NCI-H2107 (cell line): ENCODE measurements around the gene TMCO4.

Experiments
- DNase-seq: peaks from one replicate; lab custom pipeline; 2025; lab: John Stamatoyannopoulos, UW

The TMCO4 gene

GRCh38 chr1:19684677-19685076 lies 115.0 kb downstream of the TMCO4 start:
- no peak for DNase-seq

DNA sequence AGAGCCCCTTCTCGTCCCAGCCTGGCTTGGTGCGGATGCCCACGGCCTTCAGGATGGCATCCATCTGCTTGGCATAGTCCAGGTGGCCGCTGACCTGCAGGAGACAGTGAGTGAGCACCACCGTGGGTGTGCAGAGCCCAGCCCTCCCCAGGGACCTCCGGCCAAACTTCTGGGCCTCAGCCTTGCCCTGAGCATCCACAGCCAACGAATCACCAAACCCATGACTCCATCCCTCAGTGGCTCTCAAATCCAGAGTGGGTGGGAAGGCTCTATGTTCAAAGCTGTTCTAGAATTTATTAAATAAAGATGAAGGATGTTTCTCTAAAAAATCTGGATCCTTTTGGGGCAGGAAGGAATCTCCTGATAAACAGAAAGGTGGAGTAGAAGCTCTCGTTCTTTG lies 116.4 kb downstream of the TMCO4 start:
- DNase-seq = no peak

DNA sequence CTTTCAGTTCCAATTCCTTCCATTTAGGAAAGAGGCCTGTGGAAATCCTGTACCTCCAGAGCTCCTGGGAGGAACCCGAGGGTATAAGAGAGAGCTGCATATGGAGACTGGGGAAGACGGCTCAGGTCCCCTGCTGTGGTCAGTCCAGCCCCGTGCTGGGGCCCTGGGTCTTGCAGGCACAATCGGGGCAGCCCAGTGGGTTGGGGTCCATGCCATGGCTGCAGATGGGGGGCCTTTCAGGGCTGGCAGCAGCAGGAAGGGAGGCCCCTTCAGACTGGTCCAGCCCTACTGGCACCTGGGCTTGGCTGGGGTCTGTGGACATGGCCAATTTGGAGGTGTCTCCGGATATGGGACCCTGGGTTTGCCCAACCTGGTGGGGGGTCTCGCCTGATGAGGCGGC lies 116.8 kb downstream of the TMCO4 start:
- no peak for DNase-seq

DNA sequence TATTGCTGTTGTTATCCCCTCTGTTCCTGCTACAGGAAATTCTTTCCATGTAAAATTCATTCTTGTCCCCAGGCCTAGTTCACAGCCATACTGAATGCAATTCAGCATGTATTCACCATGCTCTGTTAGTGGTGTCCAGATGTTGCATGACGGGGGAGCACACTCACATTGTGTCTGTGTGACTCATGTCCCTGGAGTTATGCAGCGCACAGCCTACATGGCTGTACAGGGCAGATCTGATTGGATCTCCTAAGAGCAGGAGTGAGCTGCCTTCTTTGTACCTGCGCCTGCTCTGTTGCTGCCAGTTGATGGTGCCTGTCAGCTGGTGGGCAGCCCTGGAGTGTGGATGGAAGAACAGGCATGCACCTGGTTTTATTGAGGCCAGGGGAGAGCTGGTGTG lies 117.5 kb downstream of the TMCO4 start:
- no peak for DNase-seq

DNA sequence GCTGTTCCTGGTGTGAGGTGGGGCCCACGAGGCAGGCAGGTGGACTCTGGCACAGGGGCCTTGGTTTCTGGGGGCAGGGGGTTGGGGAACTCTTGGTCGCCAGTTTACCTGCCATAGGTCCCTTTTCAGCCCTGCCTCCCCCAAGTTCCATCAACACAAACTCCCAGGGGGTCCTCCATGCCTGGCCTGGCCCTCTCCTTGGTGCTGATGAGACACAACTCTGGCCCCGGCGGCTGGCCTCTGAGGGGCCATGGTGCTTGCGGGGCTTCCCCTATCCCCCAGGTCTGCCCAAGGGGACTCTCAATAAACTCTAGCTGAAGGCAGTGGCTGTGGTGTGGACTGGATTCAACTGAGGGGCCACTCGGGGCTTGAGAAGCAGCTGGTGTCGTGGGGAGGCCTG lies 119.1 kb downstream of the TMCO4 start:
- no peak for DNase-seq

GRCh38 chr1:19679691-19680090 lies 120.0 kb downstream of the TMCO4 start:
- no peak for DNase-seq

DNA sequence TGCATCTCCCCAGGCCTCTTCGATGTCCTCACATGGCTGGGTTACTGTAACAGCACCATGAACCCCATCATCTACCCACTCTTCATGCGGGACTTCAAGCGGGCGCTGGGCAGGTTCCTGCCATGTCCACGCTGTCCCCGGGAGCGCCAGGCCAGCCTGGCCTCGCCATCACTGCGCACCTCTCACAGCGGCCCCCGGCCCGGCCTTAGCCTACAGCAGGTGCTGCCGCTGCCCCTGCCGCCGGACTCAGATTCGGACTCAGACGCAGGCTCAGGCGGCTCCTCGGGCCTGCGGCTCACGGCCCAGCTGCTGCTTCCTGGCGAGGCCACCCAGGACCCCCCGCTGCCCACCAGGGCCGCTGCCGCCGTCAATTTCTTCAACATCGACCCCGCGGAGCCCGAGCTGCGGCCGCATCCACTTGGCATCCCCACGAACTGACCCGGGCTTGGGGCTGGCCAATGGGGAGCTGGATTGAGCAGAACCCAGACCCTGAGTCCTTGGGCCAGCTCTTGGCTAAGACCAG lies 120.7 kb downstream of the TMCO4 start:
- DNase-seq = no peak

DNA sequence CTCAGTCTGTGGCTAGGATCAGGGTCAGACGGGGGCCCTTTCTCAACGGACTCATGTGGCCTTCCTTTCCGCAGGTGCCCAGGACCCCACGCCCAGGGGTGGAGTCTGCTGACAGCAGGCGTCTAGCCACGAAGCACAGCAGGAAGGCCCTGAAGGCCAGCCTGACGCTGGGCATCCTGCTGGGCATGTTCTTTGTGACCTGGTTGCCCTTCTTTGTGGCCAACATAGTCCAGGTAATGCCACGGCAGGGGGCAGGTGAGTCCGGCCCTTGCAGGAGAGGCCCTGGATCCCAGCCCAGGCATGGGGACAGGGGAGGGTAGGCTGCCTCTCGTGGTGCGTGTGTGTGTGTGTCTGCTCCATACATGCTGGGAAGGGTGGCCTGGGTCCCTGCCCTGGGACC lies 121.2 kb downstream of the TMCO4 start:
- DNase-seq = no peak

- no peak for DNase-seq
These were observed 123.2 kb downstream of the TMCO4 start for GRCh38 chr1:19676438-19676922.

DNA sequence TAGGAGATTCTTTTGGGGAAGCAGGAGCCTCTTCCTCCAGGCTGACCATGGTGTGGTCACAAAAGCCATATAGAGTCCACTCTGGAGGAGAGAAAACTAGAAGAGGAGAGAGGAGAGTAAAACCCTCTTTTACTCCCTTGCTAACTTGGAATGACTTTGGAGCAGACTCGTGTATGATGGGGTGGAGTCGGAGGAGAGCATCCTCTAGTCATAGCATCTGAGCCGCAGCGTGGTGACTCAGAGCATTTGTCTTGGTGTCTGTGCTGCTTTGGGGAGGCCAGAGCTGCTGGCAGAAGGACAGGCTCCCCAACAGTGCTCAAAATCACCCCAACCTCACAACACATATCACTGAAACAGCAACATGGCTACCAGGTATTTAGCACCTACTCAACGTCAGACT lies 123.9 kb downstream of the TMCO4 start:
- no peak for DNase-seq

- DNase-seq = no peak
These were observed 127.5 kb downstream of the TMCO4 start for GRCh38 chr1:19672237-19672636.

GRCh38 chr1:19670787-19671186 lies 128.9 kb downstream of the TMCO4 start:
- no peak for DNase-seq

GRCh38 chr1:19668888-19669287 lies 130.8 kb downstream of the TMCO4 start:
- no peak for DNase-seq

DNA sequence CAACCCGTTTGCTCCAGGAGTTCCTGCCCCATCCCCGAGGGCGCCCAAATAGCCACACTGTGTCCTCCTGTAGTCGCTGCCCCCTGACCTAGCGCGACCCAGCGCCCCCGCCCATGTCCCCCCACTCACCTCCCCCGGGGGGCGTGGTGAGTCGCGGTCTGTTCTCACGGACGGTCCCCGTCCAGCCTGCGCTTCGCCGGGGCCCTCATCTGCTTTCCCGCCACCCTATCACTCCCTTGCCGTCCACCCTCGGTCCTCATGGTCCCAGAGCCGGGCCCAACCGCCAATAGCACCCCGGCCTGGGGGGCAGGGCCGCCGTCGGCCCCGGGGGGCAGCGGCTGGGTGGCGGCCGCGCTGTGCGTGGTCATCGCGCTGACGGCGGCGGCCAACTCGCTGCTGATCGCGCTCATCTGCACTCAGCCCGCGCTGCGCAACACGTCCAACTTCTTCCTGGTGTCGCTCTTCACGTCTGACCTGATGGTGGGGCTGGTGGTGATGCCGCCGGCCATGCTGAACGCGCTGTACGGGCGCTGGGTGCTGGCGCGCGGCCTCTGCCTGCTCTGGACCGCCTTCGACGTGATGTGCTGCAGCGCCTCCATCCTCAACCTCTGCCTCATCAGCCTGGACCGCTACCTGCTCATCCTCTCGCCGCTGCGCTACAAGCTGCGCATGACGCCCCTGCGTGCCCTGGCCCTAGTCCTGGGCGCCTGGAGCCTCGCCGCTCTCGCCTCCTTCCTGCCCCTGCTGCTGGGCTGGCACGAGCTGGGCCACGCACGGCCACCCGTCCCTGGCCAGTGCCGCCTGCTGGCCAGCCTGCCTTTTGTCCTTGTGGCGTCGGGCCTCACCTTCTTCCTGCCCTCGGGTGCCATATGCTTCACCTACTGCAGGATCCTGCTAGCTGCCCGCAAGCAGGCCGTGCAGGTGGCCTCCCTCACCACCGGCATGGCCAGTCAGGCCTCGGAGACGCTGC lies 133.9 kb downstream of the TMCO4 start:
- DNase-seq = no peak

DNA sequence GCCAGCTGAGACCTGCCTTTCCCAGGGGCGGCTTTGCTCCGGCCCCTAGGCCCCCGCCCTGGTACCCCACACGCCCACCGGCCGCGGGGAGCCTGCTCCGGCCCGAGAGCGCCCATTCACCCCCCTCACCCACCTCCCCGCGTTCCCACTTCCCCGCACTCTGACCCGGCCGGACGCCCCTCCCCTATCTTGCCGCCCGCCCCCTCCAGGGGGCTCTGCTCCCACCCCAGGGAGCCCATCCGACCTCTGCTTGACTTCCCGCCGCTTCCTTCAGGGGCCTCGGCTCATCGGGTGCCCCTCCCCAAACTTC lies 134.6 kb downstream of the TMCO4 start:
- DNase-seq = no peak

- DNase-seq = no peak
These were observed 135.1 kb downstream of the TMCO4 start, which contains the start of gene HTR6 for GRCh38 chr1:19664453-19665185. Gene HTR6, plus strand, starts transcription at chr1:19664875. Its CDS starts 879 bp downstream, at chr1:19665754.

DNA sequence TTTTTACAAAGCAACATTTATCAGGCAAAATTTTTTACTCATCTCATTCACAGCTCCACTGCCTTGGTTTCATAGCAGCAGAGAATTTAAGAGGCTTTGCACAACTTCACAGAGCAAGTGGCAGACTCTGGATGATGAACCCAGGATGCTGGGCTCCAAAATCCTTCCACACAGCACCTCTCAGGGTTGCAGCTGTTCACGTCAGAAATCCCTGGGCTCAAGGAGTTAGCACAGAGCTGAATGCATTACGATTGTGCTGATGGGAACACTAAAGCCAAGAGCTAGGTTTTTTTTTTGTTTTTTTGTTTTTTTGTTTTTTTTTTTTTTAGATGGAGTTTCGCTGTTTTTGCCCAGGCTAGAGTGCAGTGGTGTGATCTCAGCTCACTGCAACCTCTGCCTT lies 137.4 kb downstream of the TMCO4 start:
- no peak for DNase-seq

GRCh38 chr1:19661721-19662228 lies 137.9 kb downstream of the TMCO4 start:
- no peak for DNase-seq

DNA sequence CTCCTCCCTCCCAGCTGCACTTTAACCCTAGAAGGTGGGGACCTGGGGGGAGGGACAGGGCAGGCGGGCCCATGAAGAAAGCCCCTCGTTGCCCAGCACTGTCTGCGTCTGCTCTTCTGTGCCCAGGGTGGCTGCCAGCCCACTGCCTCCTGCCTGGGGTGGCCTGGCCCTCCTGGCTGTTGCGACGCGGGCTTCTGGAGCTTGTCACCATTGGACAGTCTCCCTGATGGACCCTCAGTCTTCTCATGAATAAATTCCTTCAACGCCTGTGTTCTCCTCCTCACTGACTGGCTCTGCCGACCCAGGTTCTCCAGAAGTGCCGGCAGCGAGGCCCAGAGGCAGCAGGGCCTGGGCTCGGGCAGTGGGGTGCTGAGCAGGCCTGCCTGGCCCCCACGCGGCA lies 141.5 kb downstream of the TMCO4 start:
- no peak for DNase-seq

DNA sequence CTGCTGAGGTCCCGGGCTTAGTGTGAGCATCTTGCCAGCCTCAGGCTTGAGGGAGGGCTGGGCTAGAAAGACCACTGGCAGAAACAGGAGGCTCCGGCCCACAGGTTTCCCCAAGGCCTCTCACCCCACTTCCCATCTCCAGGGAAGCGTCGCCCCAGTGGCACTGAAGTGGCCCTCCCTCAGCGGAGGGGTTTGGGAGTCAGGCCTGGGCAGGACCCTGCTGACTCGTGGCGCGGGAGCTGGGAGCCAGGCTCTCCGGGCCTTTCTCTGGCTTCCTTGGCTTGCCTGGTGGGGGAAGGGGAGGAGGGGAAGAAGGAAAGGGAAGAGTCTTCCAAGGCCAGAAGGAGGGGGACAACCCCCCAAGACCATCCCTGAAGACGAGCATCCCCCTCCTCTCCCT lies 142.2 kb downstream of the TMCO4 start:
- DNase-seq = no peak

DNA sequence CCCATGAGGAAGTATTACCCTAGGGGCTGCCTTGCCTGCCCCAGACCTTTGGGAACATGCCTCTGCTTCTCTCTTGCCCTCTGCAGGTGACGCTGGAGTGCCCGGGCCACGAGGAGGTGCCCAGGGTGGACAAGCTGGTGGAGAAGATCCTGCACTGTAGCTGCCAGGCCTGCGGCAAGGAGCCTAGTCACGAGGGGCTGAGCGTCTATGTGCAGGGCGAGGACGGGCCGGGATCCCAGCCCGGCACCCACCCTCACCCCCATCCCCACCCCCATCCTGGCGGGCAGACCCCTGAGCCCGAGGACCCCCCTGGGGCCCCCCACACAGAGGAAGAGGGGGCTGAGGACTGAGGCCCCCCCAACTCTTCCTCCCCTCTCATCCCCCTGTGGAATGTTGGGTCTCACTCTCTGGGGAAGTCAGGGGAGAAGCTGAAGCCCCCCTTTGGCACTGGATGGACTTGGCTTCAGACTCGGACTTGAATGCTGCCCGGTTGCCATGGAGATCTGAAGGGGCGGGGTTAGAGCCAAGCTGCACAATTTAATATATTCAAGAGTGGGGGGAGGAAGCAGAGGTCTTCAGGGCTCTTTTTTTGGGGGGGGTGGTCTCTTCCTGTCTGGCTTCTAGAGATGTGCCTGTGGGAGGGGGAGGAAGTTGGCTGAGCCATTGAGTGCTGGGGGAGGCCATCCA lies 142.8 kb downstream of the TMCO4 start:
- DNase-seq = no peak

DNA sequence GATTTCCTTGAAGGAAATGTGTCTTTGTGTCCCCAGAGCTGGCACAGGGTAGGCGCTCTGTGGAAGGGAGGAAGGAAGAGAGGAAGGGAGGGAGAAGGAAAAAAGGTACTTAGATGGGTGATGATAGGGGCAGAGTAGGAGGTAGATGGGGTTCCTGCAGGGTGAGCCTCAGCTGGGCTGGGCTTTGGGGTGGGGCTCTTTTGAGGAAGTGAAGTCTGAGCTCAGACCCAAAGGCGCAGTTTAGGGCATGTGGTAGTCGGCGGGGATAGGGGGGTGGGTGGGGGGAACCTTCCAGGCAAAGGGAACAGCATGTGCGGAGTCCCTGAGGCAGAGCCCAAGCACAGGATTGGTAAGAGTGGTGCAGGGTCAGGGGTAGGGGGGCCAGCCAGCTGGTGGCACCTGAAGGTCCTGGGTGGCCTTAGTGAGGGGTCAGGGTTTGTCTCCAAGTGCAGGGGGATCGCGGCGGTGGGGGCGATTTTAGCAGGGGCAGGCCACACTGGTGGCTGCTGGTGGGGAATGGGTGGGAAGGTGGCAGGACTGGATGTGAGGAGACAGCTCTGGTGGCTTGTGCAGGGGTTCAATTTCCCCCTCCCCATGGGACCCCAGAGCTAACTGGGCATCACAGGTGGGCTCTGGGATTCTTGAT lies 143.5 kb downstream of the TMCO4 start:
- DNase-seq = no peak
